Measurements from ENCODE around the gene GM2A.

DNA sequence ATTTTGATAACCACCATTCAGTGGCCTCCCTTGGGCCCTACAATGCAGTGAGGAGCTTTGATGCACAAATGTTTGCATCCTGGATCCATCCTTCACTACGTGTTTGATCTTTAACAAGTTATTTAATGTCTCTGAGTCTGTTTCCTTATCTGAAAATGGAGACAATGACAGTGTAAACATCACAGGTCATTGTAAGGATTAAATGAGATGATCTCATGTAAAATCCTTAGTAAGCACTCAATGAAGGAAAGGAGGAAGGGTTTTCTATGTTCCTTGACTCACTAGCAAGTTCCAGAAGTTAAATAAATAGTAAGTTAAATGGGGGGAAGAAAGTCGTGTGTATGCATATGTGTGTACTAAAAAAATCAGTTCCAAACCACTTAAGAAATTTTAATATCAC lies 60.4 kb downstream of the GM2A start:
- TF ChIP-seq, protein P1, sequence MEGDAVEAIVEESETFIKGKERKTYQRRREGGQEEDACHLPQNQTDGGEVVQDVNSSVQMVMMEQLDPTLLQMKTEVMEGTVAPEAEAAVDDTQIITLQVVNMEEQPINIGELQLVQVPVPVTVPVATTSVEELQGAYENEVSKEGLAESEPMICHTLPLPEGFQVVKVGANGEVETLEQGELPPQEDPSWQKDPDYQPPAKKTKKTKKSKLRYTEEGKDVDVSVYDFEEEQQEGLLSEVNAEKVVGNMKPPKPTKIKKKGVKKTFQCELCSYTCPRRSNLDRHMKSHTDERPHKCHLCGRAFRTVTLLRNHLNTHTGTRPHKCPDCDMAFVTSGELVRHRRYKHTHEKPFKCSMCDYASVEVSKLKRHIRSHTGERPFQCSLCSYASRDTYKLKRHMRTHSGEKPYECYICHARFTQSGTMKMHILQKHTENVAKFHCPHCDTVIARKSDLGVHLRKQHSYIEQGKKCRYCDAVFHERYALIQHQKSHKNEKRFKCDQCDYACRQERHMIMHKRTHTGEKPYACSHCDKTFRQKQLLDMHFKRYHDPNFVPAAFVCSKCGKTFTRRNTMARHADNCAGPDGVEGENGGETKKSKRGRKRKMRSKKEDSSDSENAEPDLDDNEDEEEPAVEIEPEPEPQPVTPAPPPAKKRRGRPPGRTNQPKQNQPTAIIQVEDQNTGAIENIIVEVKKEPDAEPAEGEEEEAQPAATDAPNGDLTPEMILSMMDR (IDR thresholded peaks at IDR 0.05) = no peak
- no peak for TF ChIP-seq POLR2A (IDR thresholded peaks at IDR 0.05)
- no peak for TF ChIP-seq EP300 (IDR thresholded peaks at IDR 0.05)
